OCI-LY7 (cell line): ENCODE results near the gene SRBD1. TPM values are rescaled to one million over a fixed set of nuclear protein-coding genes. Genes with fewer than 3 reads are reported as not detected.

Source experiments
- BruUV-seq: library from RNA; stranded (reverse); fragments of 400-500 nt; replicated peaks from 2 replicates; lab custom pipeline; 2021; lab: Mats Ljungman, UMichigan
- CTCF ChIA-PET: fragments of 300-600 bp; sonication (Branson Sonifier 250); formaldehyde crosslinking; loops from one replicate; lab custom pipeline; 2022; ENCODE audit warnings: antibody characterized with exemption; ENCODE audit not compliant: unreplicated experiment; lab: Charles Lee
- POLR2A ChIA-PET: fragments of 300-600 bp; sonication (Branson Sonifier 250); formaldehyde crosslinking; loops from one replicate; lab custom pipeline; 2022; ENCODE audit warnings: antibody characterized with exemption; lab: Charles Lee
- DNase-seq: peaks from one replicate; pipeline ENCODE4 v3.0.0-alpha.2; 2015; ENCODE audit warnings: low spot score
- H2AFZ ChIP-seq: fragments of 200-600 bp; sonication (generic), shearing (Covaris generic); 2 replicates; pipeline ENCODE4 v1.6.1; 2014; ENCODE audit warnings: mild to moderate bottlenecking, antibody characterized with exemption, low read length, moderate library complexity
- H3K27ac ChIP-seq: fragments of 200-600 bp; sonication (generic); 2 replicates; pipeline ENCODE4 v1.5.1; 2014; ENCODE audit warnings: mixed run types, low read depth, mild to moderate bottlenecking, moderate library complexity, low read length, inconsistent platforms; ENCODE audit not compliant: poor library complexity, severe bottlenecking
- H3K36me3 ChIP-seq: fragments of 200-600 bp; sonication (generic); 2 replicates; pipeline ENCODE4 v1.6.1; 2014; ENCODE audit warnings: mild to moderate bottlenecking, antibody characterized with exemption, low read length, moderate library complexity, mixed read lengths; ENCODE audit not compliant: insufficient read depth
- H3K4me1 ChIP-seq: fragments of 200-600 bp; sonication (generic); 2 replicates; pipeline ENCODE4 v1.5.1; 2014; ENCODE audit warnings: mild to moderate bottlenecking, low read length; ENCODE audit not compliant: insufficient read depth, poor library complexity, severe bottlenecking
- H3K4me2 ChIP-seq: fragments of 200-600 bp; sonication (generic); 2 replicates; pipeline ENCODE4 v1.6.1; 2014; ENCODE audit warnings: mild to moderate bottlenecking, low read length
- H3K4me3 ChIP-seq: fragments of 200-600 bp; sonication (generic); 2 replicates; pipeline ENCODE4 v1.5.1; 2014; ENCODE audit warnings: mild to moderate bottlenecking, low read depth, low read length; ENCODE audit not compliant: poor library complexity, severe bottlenecking
- H3K79me2 ChIP-seq: fragments of 200-600 bp; sonication (generic); 2 replicates; pipeline ENCODE4 v1.6.1; 2016; ENCODE audit warnings: low read depth, mild to moderate bottlenecking, low read length, moderate library complexity, mixed read lengths; ENCODE audit not compliant: insufficient read depth
- H3K9me2 ChIP-seq: fragments of 200-600 bp; sonication (generic); 2 replicates; pipeline ENCODE4 v1.6.1; 2016; ENCODE audit warnings: mild to moderate bottlenecking, low read length, mixed read lengths; ENCODE audit not compliant: insufficient read depth
- H3K9me3 ChIP-seq: fragments of 200-600 bp; sonication (generic); 2 replicates; pipeline ENCODE4 v1.6.1; 2014; ENCODE audit warnings: mild to moderate bottlenecking, mixed run types, low read length, mixed read lengths
- H4K20me1 ChIP-seq: fragments of 200-600 bp; sonication (generic); 2 replicates; pipeline ENCODE4 v1.6.1; 2014; ENCODE audit warnings: mild to moderate bottlenecking, antibody characterized with exemption, low read length, moderate library complexity, mixed read lengths; ENCODE audit not compliant: insufficient read depth
- EZH2phosphoT487 ChIP-seq: fragments of 200-600 bp; sonication (generic); IDR thresholded peaks from 2 replicates; pipeline ENCODE4 v1.6.1; 2018; ENCODE audit warnings: low read depth, borderline replicate concordance, mild to moderate bottlenecking, mixed run types, antibody characterized with exemption, low read length, moderate library complexity, mixed read lengths
- intact Hi-C: fragments of 100-400 bp; cut with micrococcal nuclease; formaldehyde crosslinking; loops from one replicate; pipeline ENCODE4 v1.10.0; 2022; ENCODE audit not compliant: unreplicated experiment
- total RNA-seq, 2 experiments: library from RNA; depleted of rRNA in 1 of 2; stranded (reverse); fragments of >200 nt in 1 of 2; shearing (Covaris generic) in 1 of 2; gene quantifications; 2 replicates each; pipeline ENCODE4 v1.2.3, GENCODE V29; 2014 to 2022
- TF ChIP-seq, protein P1 (sequence below): fragments of 200-600 bp; sonication (generic); conservative IDR thresholded peaks from 2 replicates; pipeline ENCODE4 v1.5.1; 2014; ENCODE audit warnings: mild to moderate bottlenecking, antibody characterized with exemption, low read length, moderate library complexity, mixed read lengths

SRBD1 gene
- total RNA-seq, 2 experiments from 2014 or later = 13.9 to 16.0 TPM

DNA sequence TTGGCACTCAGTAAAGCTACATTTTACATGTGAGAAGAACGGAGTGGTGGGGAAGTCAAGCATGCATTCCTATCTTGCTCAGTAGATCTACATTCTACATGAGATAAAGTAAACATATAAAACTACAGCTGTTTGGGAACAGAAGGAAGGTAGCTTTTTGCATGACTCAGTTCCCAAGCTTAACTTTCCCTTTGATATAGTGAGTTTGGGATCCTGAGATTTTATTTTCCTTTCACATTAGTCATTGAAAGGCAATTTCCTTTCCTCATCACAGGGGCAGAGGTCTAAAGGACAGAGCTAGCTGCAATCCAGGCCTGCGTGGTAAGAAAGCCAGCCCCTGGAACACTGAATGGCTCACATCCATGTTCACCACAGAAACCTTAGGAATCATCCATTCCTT lies 257.2 kb downstream of the SRBD1 start:
- Histone ChIP-seq H3K4me2 (no peak overlapping the region), H2AFZ (no peak overlapping the region), H3K79me2 (no peaks in the 10 kb centered on the region), H3K27ac (no peak overlapping the region), H3K9me3 (no peaks in the 10 kb centered on the region), H3K9me2 (no peaks in the 10 kb centered on the region), H3K4me3 (no peak overlapping the region), H3K36me3 (no peaks in the 10 kb centered on the region), H3K4me1 (no peaks in the 10 kb centered on the region), H4K20me1 (no peaks in the 10 kb centered on the region)
- BruUV-seq = no TSS peak
- TF ChIP-seq, protein P1, sequence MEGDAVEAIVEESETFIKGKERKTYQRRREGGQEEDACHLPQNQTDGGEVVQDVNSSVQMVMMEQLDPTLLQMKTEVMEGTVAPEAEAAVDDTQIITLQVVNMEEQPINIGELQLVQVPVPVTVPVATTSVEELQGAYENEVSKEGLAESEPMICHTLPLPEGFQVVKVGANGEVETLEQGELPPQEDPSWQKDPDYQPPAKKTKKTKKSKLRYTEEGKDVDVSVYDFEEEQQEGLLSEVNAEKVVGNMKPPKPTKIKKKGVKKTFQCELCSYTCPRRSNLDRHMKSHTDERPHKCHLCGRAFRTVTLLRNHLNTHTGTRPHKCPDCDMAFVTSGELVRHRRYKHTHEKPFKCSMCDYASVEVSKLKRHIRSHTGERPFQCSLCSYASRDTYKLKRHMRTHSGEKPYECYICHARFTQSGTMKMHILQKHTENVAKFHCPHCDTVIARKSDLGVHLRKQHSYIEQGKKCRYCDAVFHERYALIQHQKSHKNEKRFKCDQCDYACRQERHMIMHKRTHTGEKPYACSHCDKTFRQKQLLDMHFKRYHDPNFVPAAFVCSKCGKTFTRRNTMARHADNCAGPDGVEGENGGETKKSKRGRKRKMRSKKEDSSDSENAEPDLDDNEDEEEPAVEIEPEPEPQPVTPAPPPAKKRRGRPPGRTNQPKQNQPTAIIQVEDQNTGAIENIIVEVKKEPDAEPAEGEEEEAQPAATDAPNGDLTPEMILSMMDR = no peak
- TF ChIP-seq EZH2phosphoT487 = no peak
- CTCF ChIA-PET = no interaction called here
- intact Hi-C loops = no loop called here
- DNase-seq = no peak
- POLR2A ChIA-PET = interaction anchor here (1.3 kb wide), 1 partner anchor 13 kb away, joined by 4 read pairs; no protein-coding TSS in a partner anchor

DNA sequence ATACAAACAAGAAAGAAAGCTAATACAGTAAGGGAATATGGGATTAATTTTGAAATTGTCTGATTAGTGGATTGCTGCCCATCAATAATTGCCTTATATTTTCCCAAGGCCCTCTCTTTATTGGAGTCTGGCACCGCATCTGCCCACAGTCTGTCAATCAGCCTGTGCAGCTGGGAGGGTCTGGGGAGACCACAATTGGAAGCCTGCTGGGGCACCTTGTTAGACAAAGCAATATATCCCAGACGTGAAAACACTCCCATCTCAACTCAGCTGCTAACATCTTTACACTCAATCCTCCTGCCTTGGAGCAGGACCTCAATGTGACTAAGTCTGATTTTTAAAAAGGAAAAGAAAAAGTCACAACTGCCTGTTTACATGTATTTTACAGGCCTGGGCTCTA lies 258.6 kb downstream of the SRBD1 start:
- Histone ChIP-seq H3K4me2 (no peak overlapping the region), H2AFZ (no peak overlapping the region), H3K9me2 (no peaks in the 10 kb centered on the region), H3K9me3 (no peaks in the 10 kb centered on the region), H3K36me3 (no peaks in the 10 kb centered on the region), H3K27ac (no peak overlapping the region), H3K4me3 (no peak overlapping the region), H3K79me2 (no peaks in the 10 kb centered on the region), H4K20me1 (no peaks in the 10 kb centered on the region), H3K4me1 (no peaks in the 10 kb centered on the region)
- no peak for TF ChIP-seq EZH2phosphoT487
- TF ChIP-seq, protein P1 = no peak
- no TSS peak for BruUV-seq
- CTCF ChIA-PET = no interaction called here
- POLR2A ChIA-PET = interaction anchor here (0.7 to 1.3 kb wide), 3 partner anchors 12 to 261 kb away, joined by 3 to 4 read pairs (median 3); no protein-coding TSS in a partner anchor
- no peak for DNase-seq
- intact Hi-C loops = no loop called here
